ENCODE measurements around the gene DNAH17.

DNAH17 gene

GRCh38 chr17:78577296-78577695, at the start of gene DNAH17:
DNAH17 (minus strand) TSS chr17:78577396; CDS start chr17:78575057, 2,339 bp downstream.
- no peak for DNase-seq

DNA sequence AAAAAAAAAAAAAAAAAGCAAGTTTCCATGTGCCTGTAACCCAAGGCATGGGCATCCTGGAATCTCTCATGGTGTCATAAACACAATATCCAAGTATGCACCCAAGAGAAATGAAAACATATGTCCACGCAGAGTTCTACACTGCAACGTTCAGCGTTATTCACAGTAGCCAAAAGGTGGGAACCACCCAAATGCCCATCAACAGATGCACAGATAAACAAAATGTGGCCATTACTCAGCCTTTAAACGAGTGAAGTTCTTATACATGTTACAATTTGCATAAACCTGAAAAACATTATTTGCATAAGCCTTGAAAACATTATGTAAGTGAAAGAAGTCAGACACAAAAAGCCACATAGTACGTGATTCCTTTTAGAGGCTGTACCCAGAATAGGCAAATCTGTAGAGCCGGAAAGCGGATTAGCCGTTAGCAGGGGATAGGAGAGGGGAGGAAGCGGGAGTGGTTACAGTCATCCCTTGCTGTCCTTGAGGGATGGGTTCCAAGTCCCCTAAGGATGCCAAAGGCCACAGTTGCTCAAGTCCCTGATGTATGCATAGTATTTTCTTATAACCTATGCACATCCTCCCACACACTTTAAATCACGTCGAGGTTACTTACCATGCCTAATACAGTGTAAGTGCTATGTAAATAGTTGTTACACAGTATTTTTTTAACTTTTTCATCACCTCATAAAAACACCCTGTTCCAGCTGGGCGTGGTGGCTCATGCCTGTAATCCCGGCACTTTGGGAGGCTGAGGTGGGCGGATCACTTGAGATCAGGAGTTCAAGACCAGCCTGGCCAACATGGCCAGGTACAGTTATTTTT, 47.3 kb upstream of the DNAH17 start:
- DNase-seq: no peak

GRCh38 chr17:78623541-78623940, 46.3 kb upstream of the DNAH17 start:
- DNase-seq: no peak

DNA sequence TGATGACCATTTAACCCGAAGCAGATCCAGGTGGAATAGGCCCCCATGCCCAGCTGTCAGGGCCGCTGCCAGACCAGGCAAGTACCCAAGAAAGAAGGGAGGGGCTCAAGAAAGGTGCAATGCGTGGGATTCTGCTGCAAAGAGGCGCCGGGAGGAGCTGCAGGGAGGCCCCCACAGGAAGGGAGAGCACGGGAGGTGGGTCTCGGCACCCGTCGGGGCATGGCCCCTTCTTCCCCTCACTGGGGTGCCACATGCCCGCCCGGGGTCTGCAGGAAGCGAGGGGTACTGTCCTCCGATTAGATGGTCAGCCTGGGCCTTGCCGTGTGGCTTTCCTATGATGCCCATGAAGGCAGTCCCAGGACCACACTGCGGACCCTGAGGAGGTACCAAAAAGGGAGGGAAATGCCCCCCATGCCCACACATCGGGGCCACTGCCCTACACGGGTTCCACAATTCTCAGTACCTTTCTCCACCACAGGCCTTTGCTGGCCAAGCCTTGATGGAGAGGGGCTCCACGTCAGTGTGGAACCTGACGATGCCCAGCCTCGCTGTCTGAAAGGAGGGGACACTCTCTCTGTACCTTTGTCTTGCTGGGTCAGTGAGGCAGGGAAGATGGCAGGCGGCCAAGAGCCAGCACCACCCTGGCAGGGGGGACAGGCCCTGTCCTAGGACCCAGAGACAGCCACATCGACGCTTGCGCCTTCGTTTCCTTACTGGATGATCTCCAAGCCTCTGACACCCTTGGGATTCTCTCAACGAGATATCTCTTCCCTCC, 45.5 kb upstream of the DNAH17 start:
- no peak for DNase-seq

DNA sequence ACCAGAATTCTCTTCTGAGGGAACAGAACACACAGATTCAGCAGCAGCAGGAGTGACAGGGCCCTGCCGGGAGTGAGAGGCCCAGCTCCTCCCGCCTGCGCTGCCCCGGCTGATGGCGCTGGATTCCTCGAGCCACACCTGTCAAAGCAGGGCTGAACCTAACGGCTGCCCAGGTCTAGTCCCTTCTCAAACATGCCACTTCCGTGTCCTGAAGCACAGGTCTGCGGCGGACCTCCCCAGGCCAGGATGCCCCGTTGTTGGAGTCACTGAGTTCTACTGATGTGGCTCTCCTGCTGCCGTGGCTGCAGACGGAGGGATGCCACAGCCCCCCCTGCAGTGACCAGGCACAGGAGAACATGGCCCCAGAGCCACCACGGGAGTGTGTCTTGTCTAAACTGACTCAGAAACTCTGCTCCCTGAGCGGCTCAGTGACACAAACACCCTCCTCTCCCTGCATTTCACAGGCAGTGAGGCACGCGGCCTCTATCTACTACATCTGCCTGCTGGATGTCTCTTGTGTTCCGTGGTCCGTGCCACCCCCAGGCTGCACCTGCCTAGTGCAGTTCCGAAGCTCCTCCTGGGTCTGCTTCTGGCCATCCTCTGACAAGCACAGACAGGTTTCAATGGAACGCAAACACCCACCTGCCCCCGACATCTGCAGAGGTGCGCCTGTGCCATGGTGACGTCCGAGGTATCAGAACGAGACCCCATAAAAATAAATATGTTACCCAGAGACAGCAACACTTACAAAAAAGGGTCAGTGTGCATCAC, 44.7 kb upstream of the DNAH17 start:
- DNase-seq: no peak

- DNase-seq: no peak
Observed at GRCh38 chr17:78620099-78620498, 42.9 kb upstream of the DNAH17 start.

DNA sequence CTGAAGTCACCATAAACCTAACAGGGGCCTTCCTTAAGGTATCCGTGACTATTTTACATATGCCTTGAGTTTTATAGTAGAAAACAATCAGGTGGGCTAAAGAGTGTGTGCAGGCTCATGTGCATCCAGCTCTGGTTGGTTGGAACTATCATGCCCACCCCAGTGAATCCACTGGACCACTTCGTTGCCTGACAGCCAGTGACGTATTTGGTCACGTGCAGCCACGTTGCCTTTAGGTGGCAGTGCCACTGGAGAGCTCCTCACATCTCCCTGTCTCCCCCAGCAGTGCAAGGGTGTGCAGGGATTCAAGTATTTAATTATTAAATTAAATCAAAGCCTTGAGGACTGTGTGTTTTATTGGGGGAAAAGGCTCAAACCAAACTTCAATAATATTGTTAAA, 42.1 kb upstream of the DNAH17 start:
- no peak for DNase-seq

GRCh38 chr17:78618264-78619066, 41.3 kb upstream of the DNAH17 start:
- DNase-seq: no peak

- DNase-seq: no peak
Observed at GRCh38 chr17:78617511-78618061, 40.4 kb upstream of the DNAH17 start.

GRCh38 chr17:78616946-78617345, 39.8 kb upstream of the DNAH17 start:
- DNase-seq: no peak

DNA sequence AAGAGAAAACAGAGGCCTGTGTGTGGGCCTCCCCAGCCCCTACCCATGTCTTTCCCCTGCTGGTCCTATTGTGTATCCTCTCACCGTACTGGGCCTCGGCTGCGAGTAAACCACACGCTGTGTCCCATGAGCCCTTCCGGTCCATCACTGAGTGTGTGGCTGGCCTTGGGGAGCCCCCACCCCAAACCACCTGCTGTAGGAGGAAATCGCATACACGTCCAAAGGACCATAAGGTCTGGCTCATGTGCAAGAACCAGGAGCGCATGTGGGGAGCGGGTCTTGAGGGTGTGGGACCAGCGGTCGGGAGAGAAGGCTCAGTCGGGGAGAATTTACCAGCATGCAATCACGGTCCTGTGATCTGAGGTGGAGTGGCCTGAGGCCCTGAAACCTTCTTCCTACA, 38.4 kb upstream of the DNAH17 start:
- DNase-seq: no peak

GRCh38 chr17:78613416-78613815, 36.2 kb upstream of the DNAH17 start:
- DNase-seq: no peak

DNA sequence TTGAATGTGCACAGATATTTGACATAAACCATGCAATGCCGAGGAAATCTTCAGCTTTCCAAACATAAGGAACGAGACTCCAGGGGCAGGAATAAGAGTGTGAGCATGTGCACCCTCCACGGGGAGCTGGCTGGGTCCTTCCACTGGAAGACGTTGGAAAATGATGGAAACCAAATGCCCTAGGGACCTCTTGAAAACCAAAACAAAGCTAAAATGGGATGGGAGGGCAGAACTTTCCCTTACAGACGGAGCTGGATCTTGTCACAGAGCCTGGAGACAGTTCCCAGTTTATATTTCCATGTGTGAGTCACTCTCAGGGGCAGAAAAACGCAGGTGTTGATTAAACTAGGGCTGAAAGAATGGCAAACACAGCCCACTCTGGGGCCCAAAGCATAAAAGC, 34.4 kb upstream of the DNAH17 start:
- DNase-seq: no peak

GRCh38 chr17:78610951-78611511, 33.8 kb upstream of the DNAH17 start:
- DNase-seq: no peak

DNA sequence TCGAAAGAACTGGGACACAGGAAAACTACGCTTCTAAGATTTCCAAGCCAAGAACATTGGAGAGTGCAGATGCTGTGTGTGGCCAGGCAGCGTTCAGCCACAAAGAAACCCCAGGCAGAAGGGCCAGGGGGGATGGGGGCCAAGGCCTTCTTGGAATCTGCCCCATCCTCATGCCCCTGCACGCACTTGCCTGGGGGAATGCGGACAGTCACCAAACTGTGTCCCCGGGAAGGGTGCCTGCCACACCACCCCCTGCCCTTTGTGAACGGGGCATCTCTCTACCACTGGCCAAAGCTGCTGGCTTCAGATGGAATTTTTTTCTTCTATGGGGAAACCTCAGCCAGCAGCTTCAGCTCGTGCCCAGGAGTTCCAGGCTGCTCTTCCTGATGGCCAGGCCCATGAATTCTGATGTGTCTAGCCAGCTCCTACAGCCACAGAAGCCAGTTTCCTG, 32.0 kb upstream of the DNAH17 start:
- DNase-seq: no peak

GRCh38 chr17:78608804-78609186, 31.6 kb upstream of the DNAH17 start:
- DNase-seq: no peak

DNA sequence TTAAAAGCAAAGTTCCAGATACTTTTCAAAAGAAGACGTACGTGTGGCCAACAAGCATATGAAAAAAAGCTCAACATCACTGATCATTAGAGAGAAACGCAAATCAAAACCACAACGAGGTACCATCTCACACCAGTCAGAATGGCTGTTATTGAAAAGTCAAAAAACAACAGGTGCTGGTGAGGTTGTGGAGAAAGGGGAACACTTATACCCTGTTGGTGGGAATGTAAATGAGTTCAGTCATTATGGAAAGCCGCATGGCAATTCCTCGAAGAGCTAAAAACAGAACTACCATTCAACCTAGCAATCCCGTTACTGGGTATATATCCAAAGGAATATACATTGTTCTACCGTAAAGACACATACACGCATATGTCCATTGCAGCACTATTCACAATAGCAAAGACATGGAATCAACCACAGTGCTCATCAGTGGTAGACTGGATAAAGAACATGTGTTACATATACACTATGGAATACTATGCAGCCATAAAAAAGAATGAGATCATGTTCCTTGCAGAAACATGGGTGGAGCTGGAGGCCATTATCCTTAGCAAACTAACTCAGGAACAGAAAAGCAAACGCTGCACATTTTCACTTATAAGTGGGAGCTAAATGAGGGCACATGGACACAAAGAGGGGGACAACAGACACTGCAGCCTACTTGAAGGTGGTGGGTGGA, 31.1 kb upstream of the DNAH17 start:
- no peak for DNase-seq

GRCh38 chr17:78607038-78607437, 29.8 kb upstream of the DNAH17 start:
- no peak for DNase-seq

- no peak for DNase-seq
Observed at GRCh38 chr17:78605886-78606285, 28.7 kb upstream of the DNAH17 start.

DNA sequence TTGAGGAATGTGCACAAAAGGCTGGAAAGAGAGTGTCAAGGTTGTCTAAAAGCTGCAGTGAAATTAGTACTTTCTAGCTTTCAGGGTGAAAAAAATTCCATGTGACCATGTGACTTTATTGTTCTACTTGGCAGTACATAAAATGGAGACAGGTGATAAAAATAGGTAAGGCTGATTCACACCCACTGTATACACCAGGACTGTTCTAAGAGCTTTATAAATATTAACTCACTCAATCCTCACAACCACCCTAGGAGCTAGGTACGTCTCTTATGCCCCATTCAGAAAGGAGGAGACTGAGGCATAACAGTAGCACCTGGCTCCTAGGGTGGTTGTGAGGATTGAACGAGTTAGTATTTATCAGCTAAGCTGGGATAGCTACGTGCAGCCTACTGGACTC, 28.2 kb upstream of the DNAH17 start:
- no peak for DNase-seq

- no peak for DNase-seq
Observed at GRCh38 chr17:78602246-78602645, 25.1 kb upstream of the DNAH17 start.
